Activated CD4-positive, CD25-positive, alpha-beta regulatory T cell (primary cell): ENCODE data around the gene GPRC5B.

ENCODE experiments used
- DNase-seq, 4 experiments: peaks; one replicate each; lab custom pipeline; 2025; lab: John Stamatoyannopoulos, UW

GPRC5B gene

GRCh38 chr16:19872179-19872863, 12.3 kb downstream of the GPRC5B start:
- no peak for DNase-seq

GRCh38 chr16:19871721-19872120, 12.9 kb downstream of the GPRC5B start:
- DNase-seq, result no peak

GRCh38 chr16:19868421-19868820, 16.2 kb downstream of the GPRC5B start:
- no peak for DNase-seq

- DNase-seq, result no peak
Observed at GRCh38 chr16:19864566-19864965, 20.1 kb downstream of the GPRC5B start.

GRCh38 chr16:19863990-19864389, 20.7 kb downstream of the GPRC5B start:
- no peak for DNase-seq

- DNase-seq, result no peak
Observed at GRCh38 chr16:19861811-19862327, 22.8 kb downstream of the GPRC5B start.

- DNase-seq, result no peak
Observed at GRCh38 chr16:19861133-19861532, 23.5 kb downstream of the GPRC5B start.

GRCh38 chr16:19860166-19861041, 24.2 kb downstream of the GPRC5B start:
- DNase-seq, result no peak

GRCh38 chr16:19859603-19860002, 25.0 kb downstream of the GPRC5B start:
- DNase-seq, result no peak

- no peak for DNase-seq
Observed at GRCh38 chr16:19859166-19859565, 25.5 kb downstream of the GPRC5B start.

- no peak for DNase-seq
Observed at GRCh38 chr16:19858340-19859018, 26.2 kb downstream of the GPRC5B start.

- no peak for DNase-seq
Observed at GRCh38 chr16:19857593-19858339, 26.9 kb downstream of the GPRC5B start.

- no peak for DNase-seq
Observed at GRCh38 chr16:19856120-19856519, 28.5 kb downstream of the GPRC5B start.

- DNase-seq, result no peak
Observed at GRCh38 chr16:19854543-19854876, 30.1 kb downstream of the GPRC5B start.

- no peak for DNase-seq
Observed at GRCh38 chr16:19853742-19854542, 30.7 kb downstream of the GPRC5B start.

GRCh38 chr16:19853132-19853741, 31.4 kb downstream of the GPRC5B start:
- no peak for DNase-seq

GRCh38 chr16:19851476-19851875, 33.2 kb downstream of the GPRC5B start:
- DNase-seq, result no peak

GRCh38 chr16:19850131-19850817, 34.4 kb downstream of the GPRC5B start:
- no peak for DNase-seq

GRCh38 chr16:19848756-19849155, 35.9 kb downstream of the GPRC5B start:
- no peak for DNase-seq

- DNase-seq, result no peak
Observed at GRCh38 chr16:19846436-19846835, 38.2 kb downstream of the GPRC5B start.
